ENCODE measurements around the gene MRNIP. TPM values are rescaled to one million over a fixed set of nuclear protein-coding genes. Genes with fewer than 3 reads are reported as not detected.

The MRNIP gene
- total RNA-seq, 2 donors from 2014 or later = 23.4 to 34.8 TPM

DNA sequence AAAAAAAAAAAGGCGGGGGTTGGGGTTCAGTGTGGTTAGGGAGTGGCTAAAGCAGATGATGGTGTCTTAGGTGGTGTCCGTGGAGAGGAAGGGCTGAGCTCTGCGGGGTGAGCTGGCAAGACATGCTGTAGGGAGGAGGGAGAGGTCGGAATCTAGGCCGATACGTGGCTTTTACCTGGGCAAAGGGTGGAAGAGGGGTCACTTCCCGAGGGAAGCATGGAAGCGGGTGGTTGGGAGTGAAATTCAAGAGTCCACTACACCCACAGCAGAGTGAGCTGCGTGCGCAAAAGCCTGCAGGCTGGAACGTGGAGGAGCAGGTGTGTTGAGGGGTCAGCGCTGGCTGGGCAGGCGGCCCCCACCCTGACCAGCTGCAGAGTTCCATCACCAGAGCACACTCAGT, 31.3 kb upstream of the MRNIP start:
- no peak for DNase-seq
- no peaks in the 10 kb centered on the region for H3K9me3 ChIP-seq
- H3K4me1 ChIP-seq = no peaks in the 10 kb centered on the region
- 90 to 96% methylated on average over 9 to 13 of the region's 13 CpGs for WGBS, 2 donors
- intact Hi-C loops (cut with DNase I) = no loop called here
- H3K27ac ChIP-seq = no peak overlapping the region
- H3K27me3 ChIP-seq = no peaks in the 10 kb centered on the region
- no peak overlapping the region for H3K4me3 ChIP-seq
- no peak for TF ChIP-seq POLR2A (IDR thresholded peaks at IDR 0.05)
- TF ChIP-seq, protein P1, sequence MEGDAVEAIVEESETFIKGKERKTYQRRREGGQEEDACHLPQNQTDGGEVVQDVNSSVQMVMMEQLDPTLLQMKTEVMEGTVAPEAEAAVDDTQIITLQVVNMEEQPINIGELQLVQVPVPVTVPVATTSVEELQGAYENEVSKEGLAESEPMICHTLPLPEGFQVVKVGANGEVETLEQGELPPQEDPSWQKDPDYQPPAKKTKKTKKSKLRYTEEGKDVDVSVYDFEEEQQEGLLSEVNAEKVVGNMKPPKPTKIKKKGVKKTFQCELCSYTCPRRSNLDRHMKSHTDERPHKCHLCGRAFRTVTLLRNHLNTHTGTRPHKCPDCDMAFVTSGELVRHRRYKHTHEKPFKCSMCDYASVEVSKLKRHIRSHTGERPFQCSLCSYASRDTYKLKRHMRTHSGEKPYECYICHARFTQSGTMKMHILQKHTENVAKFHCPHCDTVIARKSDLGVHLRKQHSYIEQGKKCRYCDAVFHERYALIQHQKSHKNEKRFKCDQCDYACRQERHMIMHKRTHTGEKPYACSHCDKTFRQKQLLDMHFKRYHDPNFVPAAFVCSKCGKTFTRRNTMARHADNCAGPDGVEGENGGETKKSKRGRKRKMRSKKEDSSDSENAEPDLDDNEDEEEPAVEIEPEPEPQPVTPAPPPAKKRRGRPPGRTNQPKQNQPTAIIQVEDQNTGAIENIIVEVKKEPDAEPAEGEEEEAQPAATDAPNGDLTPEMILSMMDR (IDR thresholded peaks at IDR 0.05) = no peak
- peaks cover 31% of the 10 kb centered on the region in 2 donors for H3K36me3 ChIP-seq (replicated peaks in 1 of 2; ENCODE audit: insufficient read depth in 1 of 2, low read depth in 2 of 2)
- ATAC-seq = no peak

DNA sequence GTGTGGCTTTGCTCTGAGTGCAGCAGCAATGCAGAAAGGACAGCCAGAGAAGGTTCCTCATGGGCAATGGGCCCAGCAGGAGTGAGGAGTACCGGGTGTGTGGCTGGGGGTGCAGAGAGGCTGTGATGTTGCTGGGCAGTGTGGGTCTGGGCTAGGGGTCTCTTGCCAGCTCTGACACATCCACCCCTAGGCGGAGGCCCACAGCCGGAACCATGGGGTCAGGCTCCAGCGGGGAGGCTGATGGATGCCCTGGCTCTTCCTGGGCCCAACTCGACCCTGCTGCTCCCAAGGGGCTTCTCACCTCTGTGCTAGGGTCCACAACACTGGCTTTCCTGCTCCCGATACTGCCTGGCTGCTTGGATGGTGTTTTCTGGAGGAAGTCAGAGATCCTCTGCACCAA, 29.2 kb upstream of the MRNIP start:
- no peaks in the 10 kb centered on the region for H3K9me3 ChIP-seq
- peaks cover 22 to 23% of the 10 kb centered on the region in 2 donors for H3K36me3 ChIP-seq (replicated peaks in 1 of 2; ENCODE audit: insufficient read depth in 1 of 2, low read depth in 2 of 2)
- 91 to 100% methylated on average over 5 to 6 of the region's 6 CpGs for WGBS, 2 donors
- H3K4me1 ChIP-seq = no peaks in the 10 kb centered on the region
- TF ChIP-seq, protein P1 (IDR thresholded peaks at IDR 0.05) = no peak
- no peak for TF ChIP-seq POLR2A (IDR thresholded peaks at IDR 0.05)
- no peak overlapping the region for H3K4me3 ChIP-seq
- ATAC-seq (no peak), DNase-seq (no peak)
- intact Hi-C loops (cut with DNase I) = no loop called here
- H3K27ac ChIP-seq = no peak overlapping the region
- no peaks in the 10 kb centered on the region for H3K27me3 ChIP-seq

DNA sequence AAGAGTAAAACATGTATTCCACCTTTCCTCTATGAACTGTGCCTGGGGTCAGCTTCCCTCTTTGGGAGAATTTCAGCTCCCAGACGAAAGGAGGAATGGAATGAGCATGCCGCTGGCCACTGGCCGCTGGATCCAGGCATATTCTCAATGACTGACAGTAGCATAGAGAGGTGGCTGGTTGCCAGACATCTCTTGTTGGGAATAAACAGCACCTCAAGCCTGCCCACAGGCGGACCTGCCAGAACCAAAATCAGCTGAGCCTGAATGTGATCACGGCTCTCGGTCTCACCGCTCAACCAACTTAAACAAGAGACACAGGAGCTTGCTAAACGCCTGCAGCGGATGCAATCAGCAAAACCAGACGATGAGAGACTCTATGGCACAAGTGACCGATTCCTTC, 28.5 kb upstream of the MRNIP start:
- no peak for TF ChIP-seq POLR2A (IDR thresholded peaks at IDR 0.05)
- TF ChIP-seq, protein P1 (IDR thresholded peaks at IDR 0.05) = no peak
- 93 to 95% methylated on average over 11 of the region's 11 CpGs for WGBS, 2 donors
- ATAC-seq = no peak
- H3K36me3 ChIP-seq (replicated peaks in 1 of 2; ENCODE audit: insufficient read depth in 1 of 2, low read depth in 2 of 2) = peaks cover 15 to 20% of the 10 kb centered on the region in 2 donors
- intact Hi-C loops (cut with DNase I) = no loop called here
- H3K4me3 ChIP-seq = no peak overlapping the region
- H3K4me1 ChIP-seq = no peaks in the 10 kb centered on the region
- H3K27me3 ChIP-seq = no peaks in the 10 kb centered on the region
- no peak for DNase-seq
- no peaks in the 10 kb centered on the region for H3K9me3 ChIP-seq
- no peak overlapping the region for H3K27ac ChIP-seq

DNA sequence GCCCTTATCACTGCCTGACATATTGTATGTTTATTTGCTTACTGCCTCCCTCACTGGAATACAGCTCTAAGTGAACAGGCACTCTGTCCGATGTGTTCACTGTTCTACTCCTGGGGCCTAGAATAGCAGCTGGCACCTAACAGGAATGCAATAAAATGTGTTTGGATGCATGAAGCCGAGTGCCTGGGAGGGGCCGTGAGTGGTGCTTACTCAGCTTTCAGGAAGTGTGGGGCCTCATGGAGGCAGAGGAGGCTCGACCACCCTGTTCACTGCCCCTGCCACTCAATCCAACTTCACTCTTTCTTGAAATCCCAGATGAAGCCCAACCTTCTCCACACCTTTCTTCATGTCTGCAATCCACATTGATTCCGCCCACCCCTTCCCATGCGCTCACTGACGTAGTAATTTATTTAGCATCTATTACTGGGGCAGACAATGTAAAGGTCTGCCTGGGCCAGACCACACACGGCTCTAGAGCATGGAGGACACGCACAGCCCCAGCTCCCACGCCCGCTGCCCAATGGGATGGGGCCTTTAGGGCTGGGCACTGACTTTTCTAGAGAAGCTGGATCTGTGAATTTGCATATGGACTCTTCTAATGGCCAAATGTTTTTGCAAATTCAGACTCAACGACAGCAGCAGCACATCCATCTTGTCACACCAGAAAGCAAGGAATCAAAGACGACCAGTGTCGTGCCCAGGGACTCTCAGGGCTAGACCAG, 27.7 kb upstream of the MRNIP start:
- peaks cover 10 to 15% of the 10 kb centered on the region in 2 donors for H3K36me3 ChIP-seq (replicated peaks in 1 of 2; ENCODE audit: insufficient read depth in 1 of 2, low read depth in 2 of 2)
- no peak for TF ChIP-seq POLR2A (IDR thresholded peaks at IDR 0.05)
- TF ChIP-seq, protein P1 (IDR thresholded peaks at IDR 0.05) = no peak
- H3K27ac ChIP-seq = no peak overlapping the region
- H3K4me3 ChIP-seq = no peak overlapping the region
- no peaks in the 10 kb centered on the region for H3K4me1 ChIP-seq
- ATAC-seq (no peak), DNase-seq (no peak)
- 92 to 95% methylated on average over 14 of the region's 14 CpGs for WGBS, 2 donors
- no peaks in the 10 kb centered on the region for H3K27me3 ChIP-seq
- intact Hi-C loops (cut with DNase I) = no loop called here
- no peaks in the 10 kb centered on the region for H3K9me3 ChIP-seq

Measured in body of pancreas (tissue), 4 donors.